Astrocyte of the cerebellum (primary cell): Measurements from ENCODE around the gene AGO3.

Source experiments
- DNase-seq: peaks from one replicate; pipeline ENCODE4 v3.0.0-alpha.2; 2011; ENCODE audit warnings: low read depth
- H3K4me3 ChIP-seq: 2 replicates; pipeline ENCODE4 v1.5.1; 2011; ENCODE audit warnings: mild to moderate bottlenecking, low read depth, low read length, moderate library complexity
- in situ Hi-C: cut with HindIII; loops from 2 replicates; pipeline ENCODE4 v1.10.0; 2017; ENCODE audit warnings: low sequenced_read_pairs
- TF ChIP-seq, protein P1 (sequence below): IDR thresholded peaks from 2 replicates; pipeline ENCODE4 v1.5.1; 2012; ENCODE audit warnings: low read length, low read depth, moderate library complexity, mild to moderate bottlenecking; ENCODE audit errors: missing control alignments

Gene AGO3

GRCh38 chr1:36087233-36088123 lies 156.6 kb downstream of the AGO3 start:
- TF ChIP-seq, protein P1, sequence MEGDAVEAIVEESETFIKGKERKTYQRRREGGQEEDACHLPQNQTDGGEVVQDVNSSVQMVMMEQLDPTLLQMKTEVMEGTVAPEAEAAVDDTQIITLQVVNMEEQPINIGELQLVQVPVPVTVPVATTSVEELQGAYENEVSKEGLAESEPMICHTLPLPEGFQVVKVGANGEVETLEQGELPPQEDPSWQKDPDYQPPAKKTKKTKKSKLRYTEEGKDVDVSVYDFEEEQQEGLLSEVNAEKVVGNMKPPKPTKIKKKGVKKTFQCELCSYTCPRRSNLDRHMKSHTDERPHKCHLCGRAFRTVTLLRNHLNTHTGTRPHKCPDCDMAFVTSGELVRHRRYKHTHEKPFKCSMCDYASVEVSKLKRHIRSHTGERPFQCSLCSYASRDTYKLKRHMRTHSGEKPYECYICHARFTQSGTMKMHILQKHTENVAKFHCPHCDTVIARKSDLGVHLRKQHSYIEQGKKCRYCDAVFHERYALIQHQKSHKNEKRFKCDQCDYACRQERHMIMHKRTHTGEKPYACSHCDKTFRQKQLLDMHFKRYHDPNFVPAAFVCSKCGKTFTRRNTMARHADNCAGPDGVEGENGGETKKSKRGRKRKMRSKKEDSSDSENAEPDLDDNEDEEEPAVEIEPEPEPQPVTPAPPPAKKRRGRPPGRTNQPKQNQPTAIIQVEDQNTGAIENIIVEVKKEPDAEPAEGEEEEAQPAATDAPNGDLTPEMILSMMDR, result no peak
- no peak overlapping the region for H3K4me3 ChIP-seq
- in situ Hi-C loops, result no loop called here
- no peak for DNase-seq

DNA sequence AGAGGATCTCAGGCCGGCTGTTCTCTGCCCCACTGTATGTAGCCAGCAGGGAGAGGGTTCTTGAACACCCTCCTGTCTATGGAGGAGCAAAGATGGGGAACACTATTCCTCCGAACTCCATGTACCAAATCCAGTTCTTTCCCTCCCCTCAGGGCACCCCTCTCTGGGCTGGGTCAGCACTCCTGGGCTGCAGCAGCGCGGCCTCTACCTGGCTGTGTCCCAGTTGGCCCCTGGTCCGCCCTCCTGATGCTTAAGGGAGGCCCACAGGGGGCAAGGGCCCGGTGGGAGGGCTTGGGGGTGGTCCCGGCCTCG lies 157.3 kb downstream of the AGO3 start:
- no peak for DNase-seq
- H3K4me3 ChIP-seq, result peak overlapping the region; percentile 61
- in situ Hi-C loops, result no loop called here
- TF ChIP-seq, protein P1, result no peak

GRCh38 chr1:36088577-36089392 lies 157.9 kb downstream of the AGO3 start, which contains the start of gene ADPRS:
Gene ADPRS, plus strand, starts transcription at chr1:36088892. Its CDS starts 13 bp downstream, at chr1:36088905.
- TF ChIP-seq, protein P1, result peak; percentile 96
- in situ Hi-C loops, result no loop called here
- DNase-seq, result peak; percentile 72
- peak within 1 kb of the TSS; percentile 61 for H3K4me3 ChIP-seq

DNA sequence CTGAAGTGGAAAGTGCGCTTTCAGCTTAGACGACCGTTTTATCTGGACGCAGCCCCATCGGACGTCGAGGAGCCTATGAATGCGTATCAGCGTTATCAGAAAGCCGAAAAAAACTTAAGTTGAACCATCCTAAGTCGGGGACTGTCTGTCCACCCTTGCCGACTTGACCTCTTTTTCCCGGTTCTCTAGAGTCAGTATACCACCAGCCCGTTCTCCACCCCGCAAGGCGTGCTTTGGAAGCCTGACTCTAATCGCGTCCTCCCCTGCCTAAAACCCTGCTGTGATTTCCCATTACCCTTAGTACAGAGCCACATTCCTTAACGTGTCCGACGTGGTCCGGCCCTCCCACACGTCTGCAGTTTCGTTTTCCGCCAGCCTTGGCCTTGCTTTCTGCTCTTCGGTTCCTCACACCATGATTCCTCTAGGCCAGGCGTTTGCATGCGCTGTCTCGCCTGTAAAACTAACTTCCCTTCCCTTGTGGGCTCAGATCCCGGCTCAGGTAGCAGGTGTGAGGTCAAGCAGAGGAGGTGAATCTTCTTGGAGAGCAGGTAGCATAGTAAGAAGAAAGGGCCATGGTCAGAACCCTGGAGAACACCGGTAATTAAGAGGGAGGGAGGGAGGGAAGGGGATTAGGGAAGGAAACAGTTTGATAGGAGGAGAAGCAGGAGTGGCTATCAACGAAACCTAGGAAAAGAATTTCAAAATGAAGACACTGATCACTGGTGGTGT lies 158.7 kb downstream of the AGO3 start:
- peak overlapping the region; percentile 61 for H3K4me3 ChIP-seq
- TF ChIP-seq, protein P1, result no peak
- in situ Hi-C loops, result no loop called here
- peak; percentile 57 for DNase-seq

- in situ Hi-C loops, result no loop called here
- TF ChIP-seq, protein P1, result no peak
Observed at GRCh38 chr1:36091141-36091540, 160.2 kb downstream of the AGO3 start.

GRCh38 chr1:36091698-36092097 lies 160.8 kb downstream of the AGO3 start:
- H3K4me3 ChIP-seq, result no peak overlapping the region
- no peak for DNase-seq
- in situ Hi-C loops, result no loop called here
- TF ChIP-seq, protein P1, result no peak

More at GRCh38 chr1:36091141-36091540, 160.2 kb downstream of the AGO3 start:
- H3K4me3 ChIP-seq, result no peak overlapping the region
- DNase-seq, result no peak
